Subcutaneous adipose tissue (tissue), 4 donors: ENCODE results near the gene PMFBP1. TPM values are rescaled to one million over a fixed set of nuclear protein-coding genes. Genes with fewer than 3 reads are reported as not detected.

Source experiments
- CTCF ChIP-seq: fragments of 450-650 bp; IDR thresholded peaks from one replicate; pipeline ENCODE4 v1.5.1; 2016; ENCODE audit warnings: low read depth, mild to moderate bottlenecking, control low read depth, antibody characterized with exemption, moderate library complexity
- total RNA-seq, 4 donors: library from RNA; depleted of rRNA; stranded (reverse); fragments of >200 nt; gene quantifications; one replicate each; pipeline ENCODE4 v1.1.0, GENCODE V29; 2016

The PMFBP1 gene
- total RNA-seq, 4 donors from 2014 or later = 0.57 to 7.2 (median 3.4) TPM

GRCh38 chr16:72132726-72133125 lies 39.2 kb downstream of the PMFBP1 start:
- TF ChIP-seq CTCF = no peak

- TF ChIP-seq CTCF = no peak
Measured at GRCh38 chr16:72131036-72131435, 40.9 kb downstream of the PMFBP1 start.

GRCh38 chr16:72129976-72130656 lies 41.8 kb downstream of the PMFBP1 start:
- no peak for TF ChIP-seq CTCF

- no peak for TF ChIP-seq CTCF
Measured at GRCh38 chr16:72128701-72129100, 43.3 kb downstream of the PMFBP1 start.

- no peak for TF ChIP-seq CTCF
Measured at GRCh38 chr16:72126429-72126765, 45.6 kb downstream of the PMFBP1 start.

GRCh38 chr16:72125635-72126428 lies 46.1 kb downstream of the PMFBP1 start:
- no peak for TF ChIP-seq CTCF

GRCh38 chr16:72124761-72125634 lies 47.0 kb downstream of the PMFBP1 start:
- no peak for TF ChIP-seq CTCF
